ENCODE measurements around the gene RARB.

Gene RARB

GRCh38 chr3:25558796-25559195 lies 130.7 kb downstream of the RARB start:
- DNase-seq = peak; percentile 33
- Histone ChIP-seq H3K27me3 (replicated peaks) (no peaks in the 10 kb centered on the region), H3K4me3 (ENCODE audit: low read depth, low read length) (no peak overlapping the region), H3K27ac (peak overlapping the region; percentile 63), H3K36me3 (replicated peaks) (no peaks in the 10 kb centered on the region)
- in situ Hi-C loops (cut with HindIII; ENCODE audit: low pct_ligation_motif_present, low sequenced_read_pairs) = no loop called here
- TF ChIP-seq CTCF (IDR thresholded peaks at IDR 0.05; ENCODE audit: low read depth, low read length, missing control alignments) = no peak

DNA sequence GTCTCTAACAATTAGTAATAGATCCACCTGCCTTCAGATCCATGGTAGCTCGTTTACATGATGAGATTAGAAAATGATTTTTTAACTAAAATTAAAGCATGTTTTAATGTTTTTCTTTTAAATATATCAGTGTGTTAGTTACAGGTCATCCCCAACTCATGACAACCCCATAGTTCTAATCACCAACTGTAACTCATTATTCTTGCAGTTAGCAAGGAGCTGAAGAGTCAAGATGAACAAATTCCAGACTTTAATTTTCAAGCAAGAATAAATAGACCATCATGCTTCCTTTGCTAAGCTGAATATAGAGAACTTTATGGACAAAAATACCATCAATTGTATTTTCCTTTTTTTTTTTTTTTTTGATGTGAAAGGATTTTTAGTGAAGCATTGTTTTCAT lies 135.5 kb downstream of the RARB start:
- H3K27ac ChIP-seq = peak overlapping the region; percentile 12
- TF ChIP-seq CTCF (IDR thresholded peaks at IDR 0.05; ENCODE audit: low read depth, low read length, missing control alignments) = no peak
- no peak for DNase-seq
- in situ Hi-C loops (cut with HindIII; ENCODE audit: low pct_ligation_motif_present, low sequenced_read_pairs) = no loop called here
- H3K4me3 ChIP-seq (ENCODE audit: low read depth, low read length) = no peak overlapping the region
- H3K36me3 ChIP-seq (replicated peaks) = peaks cover 14% of the 10 kb centered on the region
- no peaks in the 10 kb centered on the region for H3K27me3 ChIP-seq (replicated peaks)

DNA sequence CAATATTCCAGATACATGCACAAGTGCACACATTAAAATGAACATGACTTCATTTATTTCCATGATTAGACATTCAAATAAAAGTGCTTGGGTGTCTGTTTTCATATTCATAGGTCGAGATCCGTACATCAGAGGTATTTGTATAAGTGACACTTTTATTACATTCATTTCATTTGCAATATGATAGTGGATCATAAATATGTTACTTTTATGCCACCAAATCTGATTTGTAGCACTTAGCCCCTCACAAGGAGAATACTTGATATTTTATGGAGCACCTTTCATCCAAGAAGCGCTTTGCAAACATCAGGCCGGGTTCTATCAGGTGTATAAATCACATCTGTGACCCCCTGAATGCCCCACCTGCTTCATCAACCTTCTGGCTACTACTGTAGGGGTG lies 136.0 kb downstream of the RARB start:
- Histone ChIP-seq H3K36me3 (replicated peaks) (peaks cover 14% of the 10 kb centered on the region), H3K27ac (no peak overlapping the region), H3K4me3 (ENCODE audit: low read depth, low read length) (no peak overlapping the region), H3K27me3 (replicated peaks) (no peaks in the 10 kb centered on the region)
- DNase-seq = no peak
- in situ Hi-C loops (cut with HindIII; ENCODE audit: low pct_ligation_motif_present, low sequenced_read_pairs) = no loop called here
- no peak for TF ChIP-seq CTCF (IDR thresholded peaks at IDR 0.05; ENCODE audit: low read depth, low read length, missing control alignments)

GRCh38 chr3:25565807-25566206 lies 137.7 kb downstream of the RARB start:
- no peak for DNase-seq
- no peak for TF ChIP-seq CTCF (IDR thresholded peaks at IDR 0.05; ENCODE audit: low read depth, low read length, missing control alignments)
- Histone ChIP-seq H3K27me3 (replicated peaks) (no peaks in the 10 kb centered on the region), H3K27ac (no peak overlapping the region), H3K36me3 (replicated peaks) (peaks cover 24% of the 10 kb centered on the region), H3K4me3 (ENCODE audit: low read depth, low read length) (no peak overlapping the region)
- in situ Hi-C loops (cut with HindIII; ENCODE audit: low pct_ligation_motif_present, low sequenced_read_pairs) = no loop called here

GRCh38 chr3:25566358-25566920 lies 138.4 kb downstream of the RARB start:
- Histone ChIP-seq H3K4me3 (ENCODE audit: low read depth, low read length) (no peak overlapping the region), H3K27ac (no peak overlapping the region), H3K27me3 (replicated peaks) (no peaks in the 10 kb centered on the region), H3K36me3 (replicated peaks) (peaks cover 29% of the 10 kb centered on the region)
- TF ChIP-seq CTCF (IDR thresholded peaks at IDR 0.05; ENCODE audit: low read depth, low read length, missing control alignments) = peak; percentile 54
- in situ Hi-C loops (cut with HindIII; ENCODE audit: low pct_ligation_motif_present, low sequenced_read_pairs) = no loop called here
- DNase-seq = no peak

DNA sequence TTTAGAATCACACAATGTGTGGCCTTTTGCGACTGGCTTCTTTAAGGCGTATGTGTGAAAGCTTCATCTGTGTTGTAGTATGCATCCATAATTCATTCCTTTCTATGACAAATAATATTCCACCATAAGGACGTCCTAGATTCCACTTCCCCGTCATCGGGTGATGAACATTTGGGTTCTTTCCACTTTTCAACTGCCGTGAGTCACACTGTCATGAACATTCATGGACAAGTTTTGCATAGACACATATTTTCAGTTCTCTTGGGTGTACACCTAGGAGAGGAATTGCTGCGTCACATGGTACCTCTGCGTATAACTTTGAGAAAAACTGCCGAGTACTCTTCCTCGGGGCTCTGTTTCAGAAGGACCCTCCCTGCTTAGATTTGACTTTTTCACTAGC lies 139.3 kb downstream of the RARB start:
- Histone ChIP-seq H3K27ac (peak overlapping the region; percentile 34), H3K4me3 (ENCODE audit: low read depth, low read length) (no peak overlapping the region), H3K36me3 (replicated peaks) (peaks cover 34% of the 10 kb centered on the region), H3K27me3 (replicated peaks) (no peaks in the 10 kb centered on the region)
- no peak for TF ChIP-seq CTCF (IDR thresholded peaks at IDR 0.05; ENCODE audit: low read depth, low read length, missing control alignments)
- in situ Hi-C loops (cut with HindIII; ENCODE audit: low pct_ligation_motif_present, low sequenced_read_pairs) = no loop called here
- peak; percentile 56 for DNase-seq
